Glutamatergic neuron (in vitro differentiated cells): ENCODE results near the gene NSDHL. TPM values are rescaled to one million over a fixed set of nuclear protein-coding genes. Genes with fewer than 3 reads are reported as not detected.

ENCODE experiments used
- DNase-seq: peaks from one replicate; pipeline ENCODE4 v3.0.0; 2022
- H3K27ac Mint-ChIP-seq: one replicate; pipeline ENCODE4 v1.8.0; 2020; ENCODE audit warnings: mild to moderate bottlenecking, mixed read lengths, inconsistent platforms; ENCODE audit not compliant: unreplicated experiment
- H3K27me3 Mint-ChIP-seq: one replicate; pipeline ENCODE4 v1.8.0; 2020; ENCODE audit warnings: mild to moderate bottlenecking, moderate library complexity, mixed read lengths, inconsistent platforms; ENCODE audit not compliant: unreplicated experiment
- H3K36me3 Mint-ChIP-seq: one replicate; pipeline ENCODE4 v1.8.0; 2020; ENCODE audit warnings: mild to moderate bottlenecking, mixed read lengths, inconsistent platforms; ENCODE audit not compliant: unreplicated experiment
- H3K4me1 Mint-ChIP-seq: one replicate; pipeline ENCODE4 v1.8.0; 2020; ENCODE audit warnings: mild to moderate bottlenecking, low read depth, mixed read lengths, inconsistent platforms; ENCODE audit not compliant: unreplicated experiment
- H3K4me3 Mint-ChIP-seq: one replicate; pipeline ENCODE4 v1.8.0; 2020; ENCODE audit warnings: mild to moderate bottlenecking, mixed read lengths, inconsistent platforms; ENCODE audit not compliant: unreplicated experiment
- H3K9me3 Mint-ChIP-seq: one replicate; pipeline ENCODE4 v1.8.0; 2020; ENCODE audit warnings: mild to moderate bottlenecking, moderate library complexity, mixed read lengths, inconsistent platforms; ENCODE audit not compliant: unreplicated experiment
- total RNA-seq: library from RNA; stranded (reverse); fragmentation: NEBNext Ultra II Directional; extraction: Animal tissue kit (Norgen Biotek cat#: 25700); gene quantifications from one replicate; pipeline ENCODE4 v1.2.1, GENCODE V29; 2021; ENCODE audit not compliant: unreplicated experiment
- TF ChIP-seq, protein P1 (sequence below): fragments of 200-600 bp; sonication (generic); IDR thresholded peaks from one replicate; pipeline ENCODE4 v1.5.0; 2021; ENCODE audit not compliant: partially characterized antibody, unreplicated experiment

The NSDHL gene
- total RNA-seq, 1 donor from 2014 or later, result 36.1 TPM

DNA sequence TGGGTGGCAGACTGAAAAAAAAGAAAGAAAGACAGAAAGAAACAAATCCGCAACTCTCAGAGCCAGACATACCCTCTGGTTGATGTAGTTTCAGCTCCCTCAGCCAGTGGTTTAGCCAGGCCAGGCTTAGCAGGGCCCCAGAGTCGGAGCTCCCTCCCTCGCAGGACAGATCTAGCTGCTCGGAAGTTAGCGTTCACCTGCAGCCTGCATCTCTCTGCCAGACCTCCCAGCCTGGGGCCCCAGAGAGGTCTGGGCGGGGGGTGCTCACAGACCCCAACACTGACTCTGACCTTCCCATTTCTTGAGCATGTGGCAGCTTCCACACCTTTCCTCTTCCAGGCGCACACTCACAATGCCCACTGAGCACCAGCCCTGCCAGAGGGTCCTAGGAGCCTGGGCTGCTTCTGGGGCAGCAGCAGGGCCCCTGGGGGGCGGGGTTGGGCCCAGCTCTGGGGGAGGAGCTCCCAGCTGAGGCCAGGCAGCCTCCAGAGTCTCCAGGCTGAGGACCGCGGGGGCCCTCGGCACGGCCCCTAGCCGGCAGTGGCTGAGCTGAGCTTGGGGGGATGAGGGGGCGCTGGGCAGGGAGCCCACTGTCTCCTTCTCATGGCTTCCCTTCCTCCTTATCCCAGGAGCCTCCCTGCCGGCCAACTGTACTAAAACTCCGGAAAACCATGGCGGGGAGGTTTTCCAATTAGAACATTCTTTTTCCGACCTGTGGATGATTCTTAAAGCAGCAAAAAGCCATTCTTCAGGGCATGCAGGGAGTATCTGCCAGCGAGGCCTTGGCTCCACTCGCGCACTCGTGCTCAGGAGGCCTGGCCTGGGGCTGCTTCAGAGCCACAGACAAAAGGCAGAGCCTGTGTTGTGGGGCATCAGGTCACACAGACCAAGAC lies 62.4 kb downstream of the NSDHL start:
- TF ChIP-seq, protein P1, sequence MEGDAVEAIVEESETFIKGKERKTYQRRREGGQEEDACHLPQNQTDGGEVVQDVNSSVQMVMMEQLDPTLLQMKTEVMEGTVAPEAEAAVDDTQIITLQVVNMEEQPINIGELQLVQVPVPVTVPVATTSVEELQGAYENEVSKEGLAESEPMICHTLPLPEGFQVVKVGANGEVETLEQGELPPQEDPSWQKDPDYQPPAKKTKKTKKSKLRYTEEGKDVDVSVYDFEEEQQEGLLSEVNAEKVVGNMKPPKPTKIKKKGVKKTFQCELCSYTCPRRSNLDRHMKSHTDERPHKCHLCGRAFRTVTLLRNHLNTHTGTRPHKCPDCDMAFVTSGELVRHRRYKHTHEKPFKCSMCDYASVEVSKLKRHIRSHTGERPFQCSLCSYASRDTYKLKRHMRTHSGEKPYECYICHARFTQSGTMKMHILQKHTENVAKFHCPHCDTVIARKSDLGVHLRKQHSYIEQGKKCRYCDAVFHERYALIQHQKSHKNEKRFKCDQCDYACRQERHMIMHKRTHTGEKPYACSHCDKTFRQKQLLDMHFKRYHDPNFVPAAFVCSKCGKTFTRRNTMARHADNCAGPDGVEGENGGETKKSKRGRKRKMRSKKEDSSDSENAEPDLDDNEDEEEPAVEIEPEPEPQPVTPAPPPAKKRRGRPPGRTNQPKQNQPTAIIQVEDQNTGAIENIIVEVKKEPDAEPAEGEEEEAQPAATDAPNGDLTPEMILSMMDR, result no peak
- Mint-ChIP-seq H3K4me3 (no peak overlapping the region), H3K36me3 (peaks cover 11% of the 10 kb centered on the region), H3K27ac (no peak overlapping the region), H3K9me3 (peaks cover 1% of the 10 kb centered on the region), H3K27me3 (peaks cover 7% of the 10 kb centered on the region), H3K4me1 (peaks cover 1% of the 10 kb centered on the region)
- DNase-seq, result no peak

DNA sequence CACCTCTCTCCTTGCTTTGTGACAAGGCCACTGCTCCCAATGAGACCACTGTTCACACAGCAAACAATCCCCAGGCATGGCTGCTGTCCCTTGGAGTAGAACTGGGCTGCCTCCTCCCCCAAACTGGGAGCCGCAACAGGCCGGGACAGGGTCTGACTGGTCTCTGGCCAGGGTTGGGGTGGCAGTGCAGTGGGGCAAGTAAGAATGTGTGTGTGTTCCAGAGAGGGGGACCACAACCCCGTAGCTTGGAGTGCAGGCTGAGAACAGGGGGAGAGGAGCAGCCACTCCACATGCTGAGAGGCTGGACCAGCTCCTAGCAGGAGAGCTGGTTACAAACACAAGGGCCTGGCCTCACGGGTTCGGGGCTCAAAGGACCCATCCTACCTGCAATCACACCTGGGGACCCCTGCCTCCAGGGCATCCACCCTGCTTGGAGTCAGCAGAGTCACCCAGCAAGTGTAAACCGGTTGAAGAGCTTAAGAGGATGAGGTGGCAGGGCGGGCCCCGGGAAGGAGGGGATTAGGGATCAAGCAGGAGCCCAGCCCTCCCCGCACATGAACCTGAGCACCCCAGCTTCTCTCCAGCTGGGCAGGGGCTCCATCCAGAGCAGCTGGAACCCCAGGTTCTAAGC lies 63.2 kb downstream of the NSDHL start:
- TF ChIP-seq, protein P1, result no peak
- peaks cover 7% of the 10 kb centered on the region for H3K27me3 Mint-ChIP-seq
- no peak overlapping the region for H3K27ac Mint-ChIP-seq
- peaks cover 1% of the 10 kb centered on the region for H3K4me1 Mint-ChIP-seq
- H3K4me3 Mint-ChIP-seq, result no peak overlapping the region
- no peak for DNase-seq
- H3K36me3 Mint-ChIP-seq, result peaks cover 11% of the 10 kb centered on the region
- peaks cover 1% of the 10 kb centered on the region for H3K9me3 Mint-ChIP-seq

DNA sequence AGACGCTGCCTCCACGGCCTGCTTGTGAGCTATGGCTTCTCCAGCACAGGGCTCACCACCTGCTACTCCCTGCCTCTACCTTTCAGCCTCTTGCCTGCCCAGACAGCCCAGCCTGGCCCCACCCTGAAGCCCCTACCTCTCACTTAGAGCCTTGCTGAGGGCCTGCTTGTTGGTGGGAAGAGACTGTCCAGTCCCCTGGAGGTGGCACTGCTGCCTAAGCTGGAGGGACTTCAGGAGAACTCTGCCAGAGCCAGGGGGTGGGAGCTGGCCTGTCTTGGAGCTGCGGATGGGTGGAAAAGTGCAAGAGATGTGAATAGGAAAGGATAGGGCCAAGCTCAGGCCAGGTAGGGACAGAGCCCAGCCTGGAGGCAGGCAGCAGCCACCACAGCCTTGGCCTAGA lies 64.3 kb downstream of the NSDHL start:
- H3K4me3 Mint-ChIP-seq, result no peak overlapping the region
- H3K36me3 Mint-ChIP-seq, result peaks cover 11% of the 10 kb centered on the region
- no peak overlapping the region for H3K27ac Mint-ChIP-seq
- H3K27me3 Mint-ChIP-seq, result peaks cover 8% of the 10 kb centered on the region
- no peak for DNase-seq
- H3K9me3 Mint-ChIP-seq, result peaks cover 1% of the 10 kb centered on the region
- TF ChIP-seq, protein P1, result no peak
- H3K4me1 Mint-ChIP-seq, result peaks cover 2% of the 10 kb centered on the region

DNA sequence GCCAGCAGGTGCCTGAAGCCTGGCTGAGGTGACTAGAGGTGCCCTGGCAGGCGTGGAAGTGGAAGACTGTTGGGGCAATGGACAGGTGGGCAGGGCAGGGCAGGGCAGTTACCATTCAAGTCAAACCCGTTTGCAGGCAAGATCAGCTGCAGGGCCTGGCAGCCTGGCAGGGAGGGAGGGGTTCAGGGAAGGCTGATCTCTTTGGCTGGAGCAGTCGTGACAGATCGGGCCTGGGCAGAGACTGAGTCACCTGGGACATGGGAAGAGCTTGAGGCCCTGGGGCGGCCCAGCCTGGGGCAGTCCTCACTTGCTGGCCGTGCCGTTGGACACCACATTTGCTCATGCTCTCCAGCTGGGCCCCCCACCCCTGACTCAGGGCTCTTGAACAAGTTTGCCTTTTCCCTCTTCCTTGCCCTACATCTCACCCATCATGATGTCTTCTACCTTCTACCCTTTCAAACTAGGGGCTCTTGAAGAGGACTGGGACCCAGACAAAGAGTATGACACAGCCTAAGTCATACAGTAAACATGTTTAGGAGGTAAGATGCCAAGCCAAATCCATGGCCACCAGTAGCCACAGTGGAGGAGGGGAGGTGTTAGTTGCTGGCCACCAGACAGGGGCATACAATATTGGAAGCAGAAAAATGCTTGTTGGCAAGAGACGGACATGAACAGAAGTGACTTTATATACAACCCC lies 65.0 kb downstream of the NSDHL start:
- Mint-ChIP-seq H3K27me3 (peaks cover 8% of the 10 kb centered on the region), H3K27ac (no peak overlapping the region), H3K4me1 (peaks cover 4% of the 10 kb centered on the region), H3K36me3 (peaks cover 8% of the 10 kb centered on the region), H3K4me3 (no peak overlapping the region), H3K9me3 (peaks cover 1% of the 10 kb centered on the region)
- TF ChIP-seq, protein P1, result no peak
- DNase-seq, result no peak
